ENCODE data around the gene TMEM205. TPM values are rescaled to one million over a fixed set of nuclear protein-coding genes. Genes with fewer than 3 reads are reported as not detected.
A peak's percentile ranks its signal among the peaks of the same experiment; 100 is the strongest.

TMEM205 gene
- total and polyA plus RNA-seq, 10 of the 15 experiments (the other 5 are each of a cell fraction or from before 2014, with no cell fraction given), result 27.8 to 144 (median 88.3) TPM

DNA sequence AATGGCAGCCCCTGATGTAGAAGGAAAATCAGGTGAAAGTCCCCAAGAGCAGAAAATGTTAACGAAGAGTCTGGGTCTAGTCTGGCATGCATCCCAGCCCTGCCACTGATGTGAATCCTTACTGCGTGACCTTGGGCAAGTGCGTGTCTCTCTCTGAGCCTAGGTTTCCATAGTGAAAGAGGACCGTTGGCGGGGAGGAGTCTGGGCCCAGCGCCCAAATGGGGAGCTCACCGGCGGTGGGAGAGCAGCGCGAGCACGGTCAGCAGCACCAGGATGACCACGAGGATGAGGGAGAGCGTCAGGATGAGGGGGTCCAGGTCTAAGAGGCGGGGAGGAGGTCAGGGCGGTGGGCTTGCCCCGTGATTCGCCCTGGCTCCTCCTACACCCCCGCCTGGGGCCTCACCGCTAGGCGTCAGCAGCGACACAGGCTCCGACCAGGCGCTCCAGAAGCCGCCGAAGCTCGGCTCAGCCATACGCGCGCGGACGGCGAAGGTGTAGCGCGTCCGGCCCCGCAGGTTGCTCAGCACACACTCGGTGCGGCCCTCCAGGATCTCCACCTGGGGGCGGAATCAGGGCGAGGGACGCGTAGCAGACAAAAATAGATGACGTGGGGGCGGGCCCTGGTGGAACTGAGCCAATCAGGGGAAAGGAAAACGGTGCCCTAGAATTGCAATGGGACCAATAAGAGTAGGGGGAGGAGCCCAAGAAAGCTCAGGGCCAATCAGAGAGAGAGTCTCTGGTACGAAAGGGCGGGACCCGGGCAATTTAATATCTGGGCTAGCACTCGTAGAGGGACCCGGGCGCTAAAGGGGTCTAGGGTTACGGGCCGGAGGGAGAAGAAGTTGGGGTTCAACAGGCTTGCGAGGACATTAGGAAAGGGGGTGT lies 34.8 kb upstream of the TMEM205 start (continued):
- TF ChIP-seq, protein P1, sequence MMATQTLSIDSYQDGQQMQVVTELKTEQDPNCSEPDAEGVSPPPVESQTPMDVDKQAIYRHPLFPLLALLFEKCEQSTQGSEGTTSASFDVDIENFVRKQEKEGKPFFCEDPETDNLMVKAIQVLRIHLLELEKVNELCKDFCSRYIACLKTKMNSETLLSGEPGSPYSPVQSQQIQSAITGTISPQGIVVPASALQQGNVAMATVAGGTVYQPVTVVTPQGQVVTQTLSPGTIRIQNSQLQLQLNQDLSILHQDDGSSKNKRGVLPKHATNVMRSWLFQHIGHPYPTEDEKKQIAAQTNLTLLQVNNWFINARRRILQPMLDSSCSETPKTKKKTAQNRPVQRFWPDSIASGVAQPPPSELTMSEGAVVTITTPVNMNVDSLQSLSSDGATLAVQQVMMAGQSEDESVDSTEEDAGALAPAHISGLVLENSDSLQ (IDR thresholded peaks at IDR 0.05), result peak; percentile 60
- TF ChIP-seq NBN (IDR thresholded peaks at IDR 0.05), result 0 out of 2 replicates have a peak, but pooled peaks have one; percentile 52
- TF ChIP-seq SMARCA5 (IDR thresholded peaks at IDR 0.05), result peak; percentile 93
- TF ChIP-seq ZZZ3 (IDR thresholded peaks at IDR 0.05; ENCODE audit: control insufficient read depth, insufficient read length, low read depth), result no peak
- no peak for TF ChIP-seq DPF2 (IDR thresholded peaks at IDR 0.05)
- TF ChIP-seq, protein P2, sequence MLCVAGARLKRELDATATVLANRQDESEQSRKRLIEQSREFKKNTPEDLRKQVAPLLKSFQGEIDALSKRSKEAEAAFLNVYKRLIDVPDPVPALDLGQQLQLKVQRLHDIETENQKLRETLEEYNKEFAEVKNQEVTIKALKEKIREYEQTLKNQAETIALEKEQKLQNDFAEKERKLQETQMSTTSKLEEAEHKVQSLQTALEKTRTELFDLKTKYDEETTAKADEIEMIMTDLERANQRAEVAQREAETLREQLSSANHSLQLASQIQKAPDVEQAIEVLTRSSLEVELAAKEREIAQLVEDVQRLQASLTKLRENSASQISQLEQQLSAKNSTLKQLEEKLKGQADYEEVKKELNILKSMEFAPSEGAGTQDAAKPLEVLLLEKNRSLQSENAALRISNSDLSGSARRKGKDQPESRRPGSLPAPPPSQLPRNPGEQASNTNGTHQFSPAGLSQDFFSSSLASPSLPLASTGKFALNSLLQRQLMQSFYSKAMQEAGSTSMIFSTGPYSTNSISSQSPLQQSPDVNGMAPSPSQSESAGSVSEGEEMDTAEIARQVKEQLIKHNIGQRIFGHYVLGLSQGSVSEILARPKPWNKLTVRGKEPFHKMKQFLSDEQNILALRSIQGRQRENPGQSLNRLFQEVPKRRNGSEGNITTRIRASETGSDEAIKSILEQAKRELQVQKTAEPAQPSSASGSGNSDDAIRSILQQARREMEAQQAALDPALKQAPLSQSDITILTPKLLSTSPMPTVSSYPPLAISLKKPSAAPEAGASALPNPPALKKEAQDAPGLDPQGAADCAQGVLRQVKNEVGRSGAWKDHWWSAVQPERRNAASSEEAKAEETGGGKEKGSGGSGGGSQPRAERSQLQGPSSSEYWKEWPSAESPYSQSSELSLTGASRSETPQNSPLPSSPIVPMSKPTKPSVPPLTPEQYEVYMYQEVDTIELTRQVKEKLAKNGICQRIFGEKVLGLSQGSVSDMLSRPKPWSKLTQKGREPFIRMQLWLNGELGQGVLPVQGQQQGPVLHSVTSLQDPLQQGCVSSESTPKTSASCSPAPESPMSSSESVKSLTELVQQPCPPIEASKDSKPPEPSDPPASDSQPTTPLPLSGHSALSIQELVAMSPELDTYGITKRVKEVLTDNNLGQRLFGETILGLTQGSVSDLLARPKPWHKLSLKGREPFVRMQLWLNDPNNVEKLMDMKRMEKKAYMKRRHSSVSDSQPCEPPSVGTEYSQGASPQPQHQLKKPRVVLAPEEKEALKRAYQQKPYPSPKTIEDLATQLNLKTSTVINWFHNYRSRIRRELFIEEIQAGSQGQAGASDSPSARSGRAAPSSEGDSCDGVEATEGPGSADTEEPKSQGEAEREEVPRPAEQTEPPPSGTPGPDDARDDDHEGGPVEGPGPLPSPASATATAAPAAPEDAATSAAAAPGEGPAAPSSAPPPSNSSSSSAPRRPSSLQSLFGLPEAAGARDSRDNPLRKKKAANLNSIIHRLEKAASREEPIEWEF (IDR thresholded peaks at IDR 0.05; ENCODE audit: insufficient replicate concordance, low read depth, low read length), result no peak
- no peak for TF ChIP-seq SRF (IDR thresholded peaks at IDR 0.05; ENCODE audit: low read depth in 2 of 2, low read length in 2 of 2)
- TF ChIP-seq MXI1 (IDR thresholded peaks at IDR 0.05; ENCODE audit: low read depth, low read length), result no peak
- TF ChIP-seq RUNX3 (IDR thresholded peaks at IDR 0.05; ENCODE audit: low read length), result no peak; the same call in 1 of the 2 replicates
- no peak for TF ChIP-seq KAT2A (conservative IDR thresholded peaks at IDR 0.05; ENCODE audit: control insufficient read depth, low read depth, low read length)
- TF ChIP-seq ETV6 (conservative IDR thresholded peaks at IDR 0.05 in 1 of 2, IDR thresholded peaks at IDR 0.05 in 1 of 2; ENCODE audit: borderline replicate concordance in 1 of 2, low read depth in 1 of 2), result no peak
- TF ChIP-seq ATF7 (IDR thresholded peaks at IDR 0.05; ENCODE audit: low read depth), result peak; percentile 62; the same call in 1 of the 2 replicates
- no peak; the same call in 1 of the 2 replicates for TF ChIP-seq CBFB (IDR thresholded peaks at IDR 0.05; ENCODE audit: low read depth)
- peak; percentile 97 for TF ChIP-seq SIN3A (IDR thresholded peaks at IDR 0.05; ENCODE audit: low read depth, low read length)
- TF ChIP-seq NFXL1 (IDR thresholded peaks at IDR 0.05; ENCODE audit: borderline replicate concordance), result no peak; the same call in 1 of the 2 replicates
- TF ChIP-seq, protein P3, sequence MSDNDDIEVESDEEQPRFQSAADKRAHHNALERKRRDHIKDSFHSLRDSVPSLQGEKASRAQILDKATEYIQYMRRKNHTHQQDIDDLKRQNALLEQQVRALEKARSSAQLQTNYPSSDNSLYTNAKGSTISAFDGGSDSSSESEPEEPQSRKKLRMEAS (IDR thresholded peaks at IDR 0.05; ENCODE audit: low read depth, low read length), result peak; percentile 19; the same call in 1 of the 2 replicates
- no peak for TF ChIP-seq KLF5 (IDR thresholded peaks at IDR 0.05; ENCODE audit: partially characterized antibody)
- TF ChIP-seq ZNF687 (IDR thresholded peaks at IDR 0.05), result peak; percentile 49; the same call in 1 of the 2 replicates
- TF ChIP-seq SIX5 (IDR thresholded peaks at IDR 0.05; ENCODE audit: low read depth, low read length, severe bottlenecking), result no peak
